Stimulated activated CD8-positive, alpha-beta memory T cell treated with anti-CD3 and anti-CD28 coated beads, Interleukin-2, amount 100 ng/mL, for 48 hours (primary cell): ENCODE data around the gene E4F1.
"Not testable (repeated sequence)": the region's sequence is repeated elsewhere in the genome, so short reads cannot be mapped to it uniquely, and the experiment has no call there.

Source experiments
- DNase-seq, 2 donors: peaks; one replicate each; pipeline ENCODE4 v3.0.0-alpha.2; 2020; ENCODE audit warnings: low read depth in 2 of 2

The E4F1 gene

DNA sequence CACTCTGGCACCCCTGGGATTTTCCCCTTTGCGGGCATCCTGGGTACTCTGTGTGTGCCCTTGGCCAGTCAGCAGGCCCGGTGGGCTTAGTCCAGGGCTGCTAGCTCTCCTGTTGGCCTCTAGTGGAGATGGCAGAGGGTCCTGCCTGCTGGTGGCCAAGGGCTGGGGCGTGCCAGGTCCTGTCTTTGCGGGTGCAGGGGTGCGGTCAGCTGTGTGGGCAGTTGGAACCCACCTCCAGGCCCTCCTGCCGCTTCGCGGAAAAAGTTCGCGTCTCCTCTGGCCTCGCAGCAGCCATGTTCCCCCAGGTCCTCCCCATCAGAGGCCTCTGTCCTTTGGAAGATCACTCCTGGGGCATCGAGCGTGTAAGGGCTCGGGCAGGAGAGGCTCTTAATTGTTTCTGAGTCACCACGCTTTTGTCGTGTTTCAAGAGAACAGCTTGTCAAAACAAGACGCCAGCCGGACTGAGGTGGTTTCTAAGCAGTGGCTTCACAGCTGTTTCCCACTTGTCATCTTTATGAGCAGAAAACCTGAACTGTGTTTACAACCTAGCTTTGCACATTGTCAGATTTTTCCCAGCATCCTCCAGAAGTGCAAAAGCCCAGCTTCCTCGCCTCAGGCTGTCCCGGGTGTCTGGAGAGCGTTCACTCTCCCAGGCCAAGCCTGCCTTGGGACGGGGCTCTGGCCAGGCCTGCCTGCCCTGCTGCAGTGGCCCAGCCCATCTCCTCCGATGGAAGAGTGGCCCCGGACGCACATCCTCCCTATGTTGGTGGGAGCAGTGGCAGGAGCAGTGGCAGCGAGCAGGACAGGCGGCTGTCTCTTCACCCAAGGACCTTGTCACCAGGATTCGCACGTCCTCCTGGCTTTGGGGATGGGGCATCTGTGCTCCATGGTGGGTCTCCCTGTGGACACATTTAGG is 7.9 kb downstream of the E4F1 start:
- DNase-seq: no peak

DNA sequence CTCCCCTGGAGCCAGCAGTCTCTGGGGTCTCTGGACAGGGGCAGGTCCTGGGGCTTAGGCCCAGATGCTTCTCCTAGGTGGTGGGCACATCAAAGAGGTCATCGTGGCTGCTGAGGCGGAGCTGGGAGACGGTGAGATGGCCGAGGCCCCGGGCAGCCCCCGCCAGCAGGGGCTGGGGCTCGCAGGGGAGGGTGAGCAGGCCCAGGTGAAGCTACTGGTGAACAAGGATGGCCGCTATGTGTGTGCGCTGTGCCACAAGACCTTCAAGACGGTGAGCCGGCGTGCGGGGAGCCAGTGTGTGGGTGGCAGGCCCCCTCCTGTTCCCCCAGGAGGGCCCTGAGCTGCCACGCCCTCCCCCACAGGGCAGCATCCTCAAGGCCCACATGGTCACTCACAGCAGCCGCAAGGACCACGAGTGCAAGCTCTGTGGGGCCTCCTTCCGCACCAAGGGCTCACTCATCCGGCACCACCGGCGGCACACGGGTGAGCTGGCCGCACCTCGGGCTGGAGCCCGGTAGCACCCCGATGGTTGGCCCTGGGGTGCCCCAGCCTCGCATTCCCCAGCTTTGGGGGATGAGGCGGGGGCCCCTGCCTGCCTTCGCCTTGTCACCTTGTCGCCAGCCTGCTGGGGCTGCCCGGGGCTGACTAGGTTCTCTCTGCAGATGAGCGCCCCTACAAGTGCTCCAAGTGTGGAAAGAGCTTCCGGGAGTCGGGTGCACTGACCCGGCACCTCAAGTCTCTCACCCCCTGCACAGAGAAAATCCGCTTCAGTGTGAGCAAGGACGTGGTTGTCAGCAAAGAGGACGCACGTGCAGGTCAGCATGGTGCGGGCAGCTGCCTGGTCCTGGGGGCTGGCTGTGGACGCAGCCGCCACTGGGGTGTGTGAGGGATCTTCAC is 9.0 kb downstream of the E4F1 start:
- DNase-seq: no peak

DNA sequence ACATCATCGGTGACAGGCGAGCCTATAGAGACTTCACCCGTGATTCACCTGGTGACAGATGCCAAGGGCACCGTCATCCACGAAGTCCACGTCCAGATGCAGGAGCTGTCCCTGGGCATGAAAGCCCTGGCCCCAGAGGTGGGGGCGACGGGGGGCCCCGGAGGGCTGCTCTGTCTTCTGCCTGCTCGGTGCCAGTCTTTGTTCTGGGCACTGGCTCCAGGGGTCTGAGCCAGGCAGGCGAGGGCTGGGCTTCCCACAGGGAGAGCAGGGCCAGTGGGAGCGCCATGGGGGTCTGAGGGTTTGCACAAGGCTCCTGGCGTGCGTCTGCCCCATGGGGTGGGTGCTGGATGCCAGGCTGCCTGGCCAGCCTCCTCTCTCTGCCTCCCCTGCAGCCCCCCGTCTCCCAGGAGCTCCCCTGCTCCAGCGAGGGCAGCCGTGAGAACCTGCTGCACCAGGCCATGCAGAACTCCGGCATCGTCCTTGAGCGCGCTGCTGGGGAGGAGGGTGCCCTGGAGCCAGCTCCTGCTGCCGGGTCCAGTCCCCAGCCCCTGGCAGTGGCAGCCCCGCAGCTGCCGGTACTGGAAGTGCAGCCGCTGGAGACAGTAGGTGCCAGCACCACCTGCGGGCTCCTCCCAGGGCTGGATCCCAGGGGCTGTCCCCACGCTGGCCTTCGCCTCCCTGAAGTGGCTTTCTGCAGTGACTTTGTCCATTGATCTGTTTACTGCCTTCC is 9.8 kb downstream of the E4F1 start:
- no peak for DNase-seq

DNA sequence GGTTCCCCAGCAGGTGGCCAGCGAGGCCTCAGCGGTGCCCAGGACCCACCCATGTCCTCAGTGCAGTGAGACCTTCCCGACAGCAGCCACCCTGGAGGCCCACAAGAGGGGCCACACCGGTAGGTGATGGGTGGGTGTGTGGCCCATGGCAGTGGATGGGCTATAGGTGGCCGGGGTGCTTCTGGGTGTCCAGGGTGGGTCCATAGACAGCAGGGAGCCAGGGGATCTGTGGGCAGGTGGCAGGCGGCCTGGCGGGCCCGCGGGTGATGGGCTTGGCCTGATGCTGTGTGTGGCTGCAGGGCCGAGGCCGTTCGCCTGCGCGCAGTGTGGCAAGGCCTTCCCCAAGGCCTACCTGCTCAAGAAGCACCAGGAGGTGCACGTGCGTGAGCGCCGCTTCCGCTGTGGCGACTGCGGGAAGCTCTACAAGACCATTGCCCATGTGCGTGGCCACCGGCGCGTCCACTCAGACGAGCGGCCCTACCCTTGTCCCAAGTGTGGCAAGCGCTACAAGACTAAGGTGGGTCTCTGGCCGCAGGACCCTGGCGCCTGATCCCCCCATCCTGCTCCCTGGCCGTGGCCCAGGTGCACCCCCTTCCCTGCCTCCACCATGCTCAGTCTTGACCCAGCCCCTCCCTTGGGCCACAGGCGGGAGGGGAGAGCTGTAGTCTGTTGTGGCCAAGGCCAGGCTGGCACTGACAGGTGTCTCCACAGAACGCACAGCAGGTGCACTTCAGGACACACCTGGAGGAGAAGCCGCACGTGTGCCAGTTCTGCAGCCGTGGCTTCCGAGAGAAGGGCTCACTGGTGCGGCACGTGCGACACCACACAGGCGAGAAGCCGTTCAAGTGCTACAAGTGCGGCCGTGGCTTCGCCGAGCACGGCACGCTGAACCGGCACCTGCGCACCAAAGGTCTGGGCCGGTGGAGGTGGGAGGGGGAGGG is 10.8 kb downstream of the E4F1 start:
- DNase-seq: no peak

DNA sequence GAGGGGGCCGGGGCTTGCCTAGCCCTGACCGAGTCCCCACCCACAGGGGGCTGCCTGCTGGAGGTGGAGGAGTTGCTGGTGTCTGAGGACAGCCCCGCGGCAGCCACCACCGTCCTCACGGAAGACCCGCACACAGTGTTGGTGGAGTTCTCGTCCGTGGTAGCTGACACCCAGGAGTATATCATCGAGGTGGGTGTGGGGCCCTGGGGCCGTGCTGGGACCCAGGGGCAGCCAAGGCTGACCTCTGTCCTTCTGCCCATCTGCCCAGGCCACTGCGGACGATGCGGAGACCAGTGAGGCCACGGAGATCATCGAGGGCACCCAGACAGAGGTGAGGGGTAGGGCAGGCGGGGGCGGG is 11.4 kb downstream of the E4F1 start:
- DNase-seq: no peak

DNA sequence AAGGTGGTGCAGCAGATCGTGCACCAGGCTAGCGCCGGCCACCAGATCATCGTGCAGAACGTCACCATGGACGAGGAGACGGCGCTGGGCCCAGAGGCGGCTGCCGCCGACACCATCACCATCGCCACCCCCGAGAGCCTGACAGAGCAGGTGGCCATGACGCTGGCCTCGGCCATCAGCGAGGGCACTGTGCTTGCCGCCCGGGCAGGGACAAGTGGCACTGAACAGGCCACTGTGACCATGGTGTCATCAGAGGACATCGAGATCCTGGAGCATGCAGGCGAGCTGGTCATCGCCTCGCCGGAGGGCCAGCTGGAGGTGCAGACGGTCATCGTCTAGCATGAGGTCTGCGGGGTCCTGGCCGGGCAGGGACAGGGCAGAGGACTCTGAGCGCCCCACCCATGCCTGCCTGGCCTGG is 11.9 kb downstream of the E4F1 start:
- no peak for DNase-seq

DNA sequence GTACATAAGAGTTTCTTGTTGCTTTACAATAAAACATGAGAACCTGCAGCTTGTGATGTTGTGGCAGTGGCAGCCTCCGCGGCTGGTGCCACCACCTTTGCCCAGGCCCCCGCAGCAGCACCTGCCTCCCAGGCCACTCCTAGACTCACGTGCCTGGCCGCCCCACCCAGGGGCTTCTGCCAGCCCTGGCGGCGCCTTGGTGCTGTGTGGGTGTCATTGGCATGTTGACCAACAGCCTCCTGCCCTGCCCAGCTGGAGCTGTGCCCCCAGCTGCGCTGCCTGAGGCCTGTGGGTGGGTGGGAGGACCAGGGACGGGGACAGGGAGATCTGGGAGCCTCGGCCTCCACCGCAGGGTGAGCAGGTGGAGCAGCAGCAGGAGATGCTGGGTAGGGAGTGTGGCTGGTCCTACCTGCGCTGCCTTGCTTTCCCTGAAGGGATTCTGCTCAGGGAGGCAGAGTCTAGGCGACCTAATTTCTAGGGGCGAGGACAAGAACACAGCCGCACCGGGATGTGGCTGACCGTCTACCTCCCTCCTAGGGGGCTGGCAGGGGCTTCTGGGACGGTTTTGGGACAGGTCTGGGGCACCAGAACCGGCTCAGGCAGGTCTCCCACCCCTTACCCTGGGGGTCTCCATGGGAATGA is 12.4 kb downstream of the E4F1 start:
- no peak for DNase-seq

DNA sequence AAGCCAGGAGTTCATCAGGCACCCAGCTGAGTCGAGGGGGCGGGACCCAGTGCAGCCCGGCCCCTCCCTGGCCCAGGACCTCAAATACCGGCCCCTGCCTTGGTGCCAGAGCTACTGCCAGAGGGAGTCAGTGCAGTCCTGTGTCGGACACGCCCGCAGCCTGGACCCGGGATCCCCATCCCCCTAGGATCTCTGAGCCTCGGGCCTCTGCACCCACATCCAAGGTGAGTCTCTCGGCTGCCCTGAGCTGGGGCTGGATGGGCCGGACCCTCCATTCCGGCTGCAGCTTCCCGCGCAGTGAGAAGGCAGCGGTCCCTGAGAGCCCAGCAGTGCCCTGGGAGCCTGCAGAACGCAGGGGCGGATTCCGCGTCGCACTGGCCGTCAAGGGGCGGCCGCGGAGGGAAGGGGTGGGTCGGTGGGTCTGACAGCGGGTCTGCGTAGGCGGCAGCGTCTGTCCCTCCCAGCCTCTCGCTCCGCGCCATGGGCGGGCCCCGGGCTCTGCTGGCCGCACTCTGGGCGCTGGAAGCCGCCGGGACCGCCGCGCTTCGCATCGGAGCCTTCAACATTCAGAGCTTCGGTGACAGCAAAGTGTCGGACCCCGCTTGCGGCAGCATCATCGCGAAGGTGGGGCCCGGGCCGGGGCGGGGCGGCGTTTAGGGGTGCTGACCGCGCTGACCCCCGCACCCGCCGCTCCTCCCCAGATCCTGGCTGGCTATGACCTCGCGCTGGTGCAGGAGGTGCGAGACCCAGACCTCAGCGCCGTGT is 13.1 kb downstream of the E4F1 start, which contains the start of gene DNASE1L2:
Gene DNASE1L2 (plus strand): TSS at position 108 of the 765 bp plus-strand sequence. CDS start 373 bp downstream, at position 481.
- no peak for DNase-seq

DNA sequence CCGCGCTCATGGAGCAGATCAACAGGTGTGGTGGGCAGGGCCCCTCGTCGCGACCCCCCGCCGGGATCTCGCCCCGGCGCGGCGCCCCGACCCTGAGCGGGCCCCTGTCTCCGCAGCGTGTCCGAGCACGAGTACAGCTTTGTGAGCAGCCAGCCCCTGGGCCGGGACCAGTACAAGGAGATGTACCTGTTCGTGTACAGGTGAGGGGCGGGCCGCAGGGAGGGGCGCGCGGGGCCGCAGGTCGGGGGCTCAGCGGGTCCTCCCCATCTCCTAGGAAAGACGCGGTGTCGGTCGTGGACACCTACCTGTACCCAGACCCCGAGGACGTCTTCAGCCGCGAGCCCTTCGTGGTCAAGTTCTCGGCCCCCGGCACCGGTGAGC is 13.7 kb downstream of the E4F1 start:
- DNase-seq: no peak

DNA sequence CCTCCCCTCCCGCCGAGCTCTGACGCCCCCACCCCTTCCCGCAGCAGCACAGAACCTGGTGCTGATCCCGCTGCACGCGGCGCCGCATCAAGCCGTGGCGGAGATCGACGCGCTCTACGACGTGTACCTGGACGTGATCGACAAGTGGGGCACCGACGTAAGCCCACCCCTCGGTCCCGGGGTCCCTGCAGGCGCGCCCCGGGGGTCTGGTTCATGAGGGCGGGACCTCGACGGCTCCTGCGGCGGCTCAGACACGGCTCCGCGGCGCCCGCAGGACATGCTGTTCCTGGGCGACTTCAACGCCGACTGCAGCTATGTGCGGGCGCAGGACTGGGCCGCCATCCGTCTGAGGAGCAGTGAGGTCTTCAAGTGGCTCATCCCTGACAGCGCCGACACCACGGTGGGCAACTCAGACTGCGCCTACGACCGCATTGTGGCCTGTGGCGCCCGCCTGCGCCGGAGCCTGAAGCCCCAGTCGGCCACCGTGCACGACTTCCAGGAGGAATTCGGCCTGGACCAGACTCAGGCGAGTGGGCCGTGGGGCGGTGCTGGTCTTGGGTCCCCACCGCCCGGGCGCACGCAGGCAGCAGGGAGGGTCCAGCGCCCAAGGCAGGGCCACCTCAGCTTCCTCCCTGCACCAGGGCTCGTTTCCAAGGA is 14.2 kb downstream of the E4F1 start:
- no peak for DNase-seq

DNA sequence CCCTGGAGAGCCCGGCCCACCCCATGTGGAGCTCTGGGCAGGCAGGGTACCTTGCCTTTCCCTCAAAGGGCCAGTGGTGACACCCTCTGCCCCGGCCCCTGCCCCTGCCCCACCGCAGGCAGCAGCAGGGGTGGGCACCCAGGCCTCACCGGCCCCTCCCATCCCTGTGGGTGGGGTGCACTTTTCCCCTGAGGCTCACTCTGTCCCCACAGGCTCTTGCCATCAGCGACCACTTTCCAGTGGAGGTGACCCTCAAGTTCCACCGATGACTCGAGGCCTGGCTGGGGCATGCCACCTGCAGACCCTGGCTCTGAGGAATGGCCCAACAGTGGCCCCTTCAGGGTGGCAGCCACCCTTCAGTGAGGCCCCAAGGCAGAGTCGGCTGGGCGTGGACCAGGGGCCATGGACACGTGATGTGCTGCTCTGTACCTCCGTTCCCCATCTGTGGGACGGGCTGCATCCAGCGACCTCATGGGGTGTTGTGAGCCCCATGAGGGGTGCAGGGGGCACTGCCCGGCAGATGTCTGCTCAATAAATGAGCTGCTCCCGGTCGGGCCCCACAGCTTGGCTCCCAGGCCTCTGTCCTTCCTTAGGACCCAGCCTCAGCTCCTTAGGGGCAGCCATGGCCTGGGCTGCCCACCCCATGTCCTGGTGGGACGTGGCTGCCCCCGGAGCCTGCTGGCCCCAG is 14.9 kb downstream of the E4F1 start:
- DNase-seq: no peak

DNA sequence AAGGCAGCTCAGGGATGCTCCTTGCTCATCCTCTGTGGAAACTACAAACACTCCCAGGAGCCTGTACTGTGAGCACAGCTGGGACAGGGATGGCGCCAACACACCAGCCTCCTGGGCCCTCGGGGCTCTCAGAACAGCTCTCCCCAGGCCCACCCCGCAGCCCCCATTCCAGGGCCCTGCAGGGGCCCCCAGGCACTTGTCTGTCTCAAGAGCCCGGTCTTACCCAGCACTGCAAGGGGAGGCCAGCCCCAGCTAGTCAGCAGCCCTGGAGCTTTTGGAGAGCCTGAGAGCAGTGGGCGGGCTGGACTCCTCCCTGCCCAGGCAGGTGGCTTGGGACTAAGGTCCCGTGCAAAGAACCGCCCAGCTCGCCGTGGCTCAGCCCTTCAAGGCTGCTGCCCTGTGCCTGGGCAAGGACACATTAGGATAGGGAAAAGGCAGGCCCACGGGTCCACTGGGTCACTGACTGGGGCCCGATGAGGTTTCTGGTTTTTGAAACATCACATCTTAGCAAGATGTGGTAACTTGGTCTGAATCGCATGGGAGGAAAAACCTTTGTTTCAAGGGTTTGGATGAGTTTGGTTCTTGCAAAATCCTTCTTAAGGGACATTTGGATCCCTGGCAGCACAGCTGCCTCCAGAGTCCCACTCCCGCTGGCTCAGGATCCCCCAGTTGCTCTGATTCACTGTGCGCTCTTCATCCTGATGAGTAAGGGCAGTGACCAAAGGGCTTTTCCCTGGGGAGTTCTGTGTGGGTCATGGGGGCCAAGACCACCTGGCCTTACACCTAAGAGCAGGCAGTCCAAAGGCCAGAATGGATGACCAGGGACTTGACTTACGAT is 15.7 kb downstream of the E4F1 start:
- DNase-seq: no peak

DNA sequence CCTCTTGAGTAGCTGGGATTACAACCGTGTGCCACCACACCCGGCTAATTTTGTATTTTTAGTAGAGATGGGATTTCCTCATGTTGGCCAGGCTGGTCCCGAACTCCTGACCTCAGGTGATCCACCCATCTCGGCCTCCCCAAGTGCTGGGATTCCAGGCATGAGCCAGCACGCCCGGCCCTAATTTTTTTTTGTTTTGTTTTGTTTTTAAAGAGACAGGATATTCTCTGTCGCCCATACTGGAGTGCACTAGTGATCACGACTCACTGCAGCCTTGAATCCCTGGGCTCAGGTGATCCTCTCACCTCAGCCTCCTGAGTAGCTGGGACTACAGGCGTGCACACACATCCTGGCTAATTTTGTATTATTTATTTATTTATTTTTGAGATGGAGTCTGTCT is 16.9 kb downstream of the E4F1 start:
- DNase-seq: not testable (repeated sequence)

DNA sequence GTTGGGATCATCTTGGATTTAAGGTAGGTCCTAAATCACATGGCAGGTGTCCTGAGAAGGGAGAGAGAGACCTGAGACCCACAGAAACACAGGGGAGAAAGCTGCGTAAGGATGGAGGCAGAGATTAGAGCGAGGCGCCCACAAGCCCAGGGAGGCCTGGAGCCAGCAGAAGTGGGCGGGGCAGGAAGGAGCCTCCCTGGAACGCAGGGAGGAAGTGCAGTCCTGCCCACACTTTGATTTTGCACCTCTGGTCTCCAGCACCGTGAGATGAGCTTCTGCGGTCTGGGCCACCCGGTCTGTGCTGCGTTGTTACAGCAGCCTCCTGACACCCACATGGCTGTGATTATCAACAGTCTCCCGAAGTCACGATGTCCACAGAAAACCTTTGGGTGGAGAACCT is 19.2 kb downstream of the E4F1 start:
- no peak for DNase-seq

DNA sequence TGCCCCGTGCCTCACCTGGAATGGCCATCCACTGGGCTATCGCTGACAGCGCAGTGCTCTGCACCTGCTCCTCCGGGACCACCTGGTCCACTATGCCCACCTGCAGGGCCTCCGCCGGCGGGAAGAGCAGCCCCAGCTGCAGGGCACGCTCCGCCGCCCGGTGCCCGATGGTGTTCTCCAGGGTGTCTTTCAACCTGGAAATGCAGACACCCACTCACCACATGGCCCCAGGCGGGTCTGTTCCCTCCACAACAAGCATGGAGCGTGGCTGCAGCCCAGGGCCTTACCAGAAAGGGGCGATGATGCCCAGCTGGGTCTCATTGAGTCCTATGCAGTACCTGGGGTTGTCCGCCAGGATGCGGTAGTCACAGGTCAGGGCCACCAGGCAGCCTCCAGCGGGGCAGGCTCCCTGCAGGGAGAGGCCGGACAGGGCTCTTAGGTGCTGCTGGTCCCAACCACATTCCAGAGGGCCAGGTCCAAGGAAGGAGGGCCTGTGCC is 19.7 kb downstream of the E4F1 start:
- no peak for DNase-seq

DNA sequence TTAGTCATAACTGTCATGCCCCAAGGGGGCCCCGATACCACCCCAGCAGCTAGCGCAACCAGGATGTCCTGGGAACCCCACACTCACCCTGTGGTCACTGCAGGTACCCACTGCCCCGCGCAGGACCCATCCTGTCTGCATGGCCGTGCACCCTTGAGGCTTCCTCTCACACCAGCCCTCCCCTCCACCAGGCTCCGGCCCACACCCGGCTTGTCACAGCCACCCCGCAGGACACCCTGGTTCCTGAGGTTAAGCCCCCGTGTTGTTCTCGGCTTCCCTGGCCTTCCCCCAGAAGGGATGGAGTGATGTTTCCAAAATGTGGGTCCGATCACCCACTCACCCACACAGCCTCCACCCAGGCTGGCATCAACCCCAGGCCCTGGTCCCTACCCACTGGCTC is 20.4 kb downstream of the E4F1 start:
- DNase-seq: no peak

DNA sequence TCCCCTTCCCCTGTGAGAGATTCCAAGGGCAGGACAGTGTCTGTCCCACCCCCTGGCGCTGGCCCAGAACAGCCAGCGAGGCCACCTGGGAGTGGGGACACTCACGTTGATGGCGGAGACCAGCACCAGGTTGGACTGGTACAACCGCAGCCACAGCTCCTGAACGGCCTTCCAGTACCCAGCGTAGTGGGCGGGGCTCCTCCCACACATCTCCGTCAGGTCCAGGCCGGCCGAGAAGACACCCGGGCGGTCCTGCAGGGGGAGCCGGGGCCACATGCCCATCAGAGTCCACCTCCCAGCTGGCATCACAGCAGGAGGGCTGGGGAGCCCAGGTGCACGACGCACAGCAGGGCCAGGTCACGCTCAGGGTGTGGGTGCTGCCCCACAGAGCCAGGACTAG is 20.9 kb downstream of the E4F1 start:
- DNase-seq: no peak
